MM.1S (cell line): Measurements from ENCODE around the gene TNFRSF1A.

Experiments
- DNase-seq: peaks from one replicate; pipeline ENCODE4 v3.0.0-alpha.2; 2015
- H2AFZ ChIP-seq: fragments of 300-600 bp; sonication (generic); 2 replicates; pipeline ENCODE4 v1.6.0; 2016; ENCODE audit warnings: antibody characterized with exemption, low read length
- H3F3A ChIP-seq: fragments of 300-600 bp; sonication (generic); 2 replicates; pipeline ENCODE4 v1.6.1; 2016; ENCODE audit warnings: mild to moderate bottlenecking, antibody characterized with exemption, low read length, moderate library complexity, mixed read lengths; ENCODE audit not compliant: insufficient read depth
- H3K27ac ChIP-seq: fragments of 300-600 bp; sonication (generic); 2 replicates; pipeline ENCODE4 v1.5.1; 2016; ENCODE audit warnings: mild to moderate bottlenecking, low read length
- H3K27me3 ChIP-seq: fragments of 300-600 bp; sonication (generic); replicated peaks from 2 replicates; pipeline ENCODE4 v1.6.0; 2016; ENCODE audit warnings: low read length; ENCODE audit not compliant: insufficient read depth
- H3K36me3 ChIP-seq: fragments of 300-600 bp; sonication (generic); replicated peaks from 2 replicates; pipeline ENCODE4 v1.6.1; 2016; ENCODE audit warnings: mild to moderate bottlenecking, low read length, mixed read lengths; ENCODE audit not compliant: insufficient read depth
- H3K4me1 ChIP-seq: fragments of 300-600 bp; sonication (generic); 2 replicates; pipeline ENCODE4 v1.6.1; 2016; ENCODE audit warnings: low read length, mixed read lengths
- H3K4me2 ChIP-seq: fragments of 300-600 bp; sonication (generic); 2 replicates; pipeline ENCODE4 v1.6.0; 2016; ENCODE audit warnings: low read depth, low read length
- H3K4me3 ChIP-seq: fragments of 300-600 bp; sonication (generic); 2 replicates; pipeline ENCODE4 v1.5.1; 2016; ENCODE audit warnings: low read length, mixed read lengths
- H3K79me2 ChIP-seq: fragments of 300-600 bp; sonication (generic); 2 replicates; pipeline ENCODE4 v1.6.1; 2016; ENCODE audit warnings: mixed run types, low read length, mixed read lengths
- H3K9ac ChIP-seq: fragments of 300-600 bp; sonication (generic); 2 replicates; pipeline ENCODE4 v1.6.1; 2016; ENCODE audit warnings: low read length, mixed read lengths
- H3K9me2 ChIP-seq: fragments of 300-600 bp; sonication (generic); replicated peaks from 2 replicates; pipeline ENCODE4 v1.6.1; 2016; ENCODE audit warnings: mild to moderate bottlenecking, low read length, mixed read lengths; ENCODE audit not compliant: insufficient read depth
- H3K9me3 ChIP-seq: fragments of 300-600 bp; sonication (generic); replicated peaks from 2 replicates; pipeline ENCODE4 v1.6.1; 2016; ENCODE audit warnings: mild to moderate bottlenecking, low read length, mixed read lengths; ENCODE audit not compliant: insufficient read depth
- H4K20me1 ChIP-seq: fragments of 300-600 bp; sonication (generic); 2 replicates; pipeline ENCODE4 v1.6.1; 2016; ENCODE audit warnings: mild to moderate bottlenecking, low read length, moderate library complexity, mixed read lengths; ENCODE audit not compliant: insufficient read depth
- EZH2 ChIP-seq: fragments of 300-600 bp; sonication (generic); optimal IDR thresholded peaks from 2 replicates; pipeline ENCODE3; 2017; ENCODE audit warnings: low read depth, mild to moderate bottlenecking, antibody characterized with exemption, low read length, mixed read lengths
- EZH2phosphoT487 ChIP-seq: fragments of 300-600 bp; sonication (generic); IDR thresholded peaks from 2 replicates; pipeline ENCODE4 v1.6.1; 2018; ENCODE audit warnings: antibody characterized with exemption, low read length
- TF ChIP-seq, protein P1 (sequence below): fragments of 300-600 bp; sonication (generic); IDR thresholded peaks from 2 replicates; pipeline ENCODE4 v1.5.1; 2016; ENCODE audit warnings: antibody characterized with exemption, low read length, mixed read lengths

The TNFRSF1A gene

DNA sequence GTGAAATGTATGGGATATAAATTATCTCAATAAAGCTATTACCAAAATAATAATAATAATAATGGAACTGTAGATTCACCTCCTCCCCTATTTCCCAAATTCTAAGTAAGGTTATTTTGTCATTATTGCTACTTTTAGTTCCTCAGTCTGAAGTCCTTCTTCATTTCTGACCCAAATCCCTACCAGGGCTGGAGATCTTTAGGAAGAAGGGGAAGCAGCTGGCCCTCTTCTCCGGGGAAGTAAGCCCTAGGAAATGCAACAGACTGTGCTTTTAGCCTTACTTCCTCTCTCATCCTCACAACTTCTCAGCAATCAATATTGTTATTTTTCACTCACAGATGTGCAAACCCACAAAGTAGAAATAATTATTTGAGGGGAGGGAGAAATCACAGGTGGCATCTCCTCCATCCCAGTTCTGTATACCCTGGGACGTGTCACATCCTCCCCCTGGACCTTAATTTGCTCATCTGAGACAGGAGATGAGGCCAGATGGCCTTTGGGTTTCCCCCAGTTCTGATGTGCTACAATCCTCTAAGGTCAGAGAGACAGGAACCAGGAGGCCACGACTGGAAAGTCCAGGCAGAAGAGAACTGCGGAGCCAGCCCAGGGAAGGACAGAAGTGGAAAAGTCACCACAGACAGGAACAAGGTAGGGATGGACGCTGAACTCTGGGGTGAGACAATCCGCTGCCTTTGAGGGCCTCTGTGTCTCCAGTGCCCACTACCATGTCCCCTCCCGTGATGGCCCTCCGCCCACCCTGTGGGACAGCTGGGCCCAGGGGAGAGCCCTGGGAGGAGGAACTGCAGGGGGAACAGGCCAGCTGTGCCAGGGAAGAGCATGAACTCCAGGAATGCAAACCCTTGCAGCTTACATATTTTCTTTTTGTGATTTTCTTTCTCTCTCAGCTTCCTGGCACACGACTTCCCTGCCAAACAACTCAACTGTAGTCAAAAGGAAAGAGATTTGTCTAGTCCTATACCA lies 10.6 kb upstream of the TNFRSF1A start:
- Histone ChIP-seq H3K9me2 (no peaks in the 10 kb centered on the region), H3K27ac (no peak overlapping the region), H3F3A (no peaks in the 10 kb centered on the region), H3K9ac (no peak overlapping the region), H3K4me1 (peaks cover 15% of the 10 kb centered on the region), H3K36me3 (no peaks in the 10 kb centered on the region), H3K9me3 (no peaks in the 10 kb centered on the region), H2AFZ (0 out of 2 replicates have a peak overlapping the region, but pooled peaks have one; percentile 12), H4K20me1 (no peaks in the 10 kb centered on the region), H3K4me3 (no peak overlapping the region), H3K4me2 (no peak overlapping the region), H3K79me2 (no peaks in the 10 kb centered on the region), H3K27me3 (no peaks in the 10 kb centered on the region)
- TF ChIP-seq EZH2: no peak
- TF ChIP-seq, protein P1, sequence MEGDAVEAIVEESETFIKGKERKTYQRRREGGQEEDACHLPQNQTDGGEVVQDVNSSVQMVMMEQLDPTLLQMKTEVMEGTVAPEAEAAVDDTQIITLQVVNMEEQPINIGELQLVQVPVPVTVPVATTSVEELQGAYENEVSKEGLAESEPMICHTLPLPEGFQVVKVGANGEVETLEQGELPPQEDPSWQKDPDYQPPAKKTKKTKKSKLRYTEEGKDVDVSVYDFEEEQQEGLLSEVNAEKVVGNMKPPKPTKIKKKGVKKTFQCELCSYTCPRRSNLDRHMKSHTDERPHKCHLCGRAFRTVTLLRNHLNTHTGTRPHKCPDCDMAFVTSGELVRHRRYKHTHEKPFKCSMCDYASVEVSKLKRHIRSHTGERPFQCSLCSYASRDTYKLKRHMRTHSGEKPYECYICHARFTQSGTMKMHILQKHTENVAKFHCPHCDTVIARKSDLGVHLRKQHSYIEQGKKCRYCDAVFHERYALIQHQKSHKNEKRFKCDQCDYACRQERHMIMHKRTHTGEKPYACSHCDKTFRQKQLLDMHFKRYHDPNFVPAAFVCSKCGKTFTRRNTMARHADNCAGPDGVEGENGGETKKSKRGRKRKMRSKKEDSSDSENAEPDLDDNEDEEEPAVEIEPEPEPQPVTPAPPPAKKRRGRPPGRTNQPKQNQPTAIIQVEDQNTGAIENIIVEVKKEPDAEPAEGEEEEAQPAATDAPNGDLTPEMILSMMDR: no peak
- no peak for TF ChIP-seq EZH2phosphoT487
- DNase-seq: no peak

DNA sequence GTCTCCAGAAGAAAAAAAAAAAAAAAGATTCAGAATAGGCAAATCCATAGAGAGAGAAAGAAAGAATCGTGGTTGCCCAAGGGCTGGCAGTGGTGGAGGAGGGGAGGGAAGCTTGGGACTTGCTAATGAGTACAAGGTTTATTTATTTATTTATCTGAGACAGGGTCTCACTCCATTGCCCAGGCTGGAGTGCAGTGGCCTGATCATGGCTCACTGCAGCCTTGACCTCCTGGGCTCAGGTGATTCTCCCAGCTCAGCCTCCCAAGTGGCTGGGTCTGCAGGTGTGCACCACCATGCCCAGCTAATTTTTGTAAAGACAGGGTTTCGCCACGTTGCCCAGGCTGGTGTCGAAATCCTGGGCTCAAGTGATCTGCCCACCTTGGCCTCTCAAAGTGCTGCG lies 9.7 kb upstream of the TNFRSF1A start:
- Histone ChIP-seq H2AFZ (no peak overlapping the region), H3K9me2 (no peaks in the 10 kb centered on the region), H3K9me3 (no peaks in the 10 kb centered on the region), H3K27me3 (no peaks in the 10 kb centered on the region), H3K4me1 (peaks cover 12% of the 10 kb centered on the region), H3K27ac (no peak overlapping the region), H3K79me2 (no peaks in the 10 kb centered on the region), H3K9ac (no peak overlapping the region), H3K4me3 (no peak overlapping the region), H3F3A (no peaks in the 10 kb centered on the region), H4K20me1 (no peaks in the 10 kb centered on the region), H3K36me3 (no peaks in the 10 kb centered on the region), H3K4me2 (no peak overlapping the region)
- DNase-seq: no peak
- TF ChIP-seq EZH2: no peak

DNA sequence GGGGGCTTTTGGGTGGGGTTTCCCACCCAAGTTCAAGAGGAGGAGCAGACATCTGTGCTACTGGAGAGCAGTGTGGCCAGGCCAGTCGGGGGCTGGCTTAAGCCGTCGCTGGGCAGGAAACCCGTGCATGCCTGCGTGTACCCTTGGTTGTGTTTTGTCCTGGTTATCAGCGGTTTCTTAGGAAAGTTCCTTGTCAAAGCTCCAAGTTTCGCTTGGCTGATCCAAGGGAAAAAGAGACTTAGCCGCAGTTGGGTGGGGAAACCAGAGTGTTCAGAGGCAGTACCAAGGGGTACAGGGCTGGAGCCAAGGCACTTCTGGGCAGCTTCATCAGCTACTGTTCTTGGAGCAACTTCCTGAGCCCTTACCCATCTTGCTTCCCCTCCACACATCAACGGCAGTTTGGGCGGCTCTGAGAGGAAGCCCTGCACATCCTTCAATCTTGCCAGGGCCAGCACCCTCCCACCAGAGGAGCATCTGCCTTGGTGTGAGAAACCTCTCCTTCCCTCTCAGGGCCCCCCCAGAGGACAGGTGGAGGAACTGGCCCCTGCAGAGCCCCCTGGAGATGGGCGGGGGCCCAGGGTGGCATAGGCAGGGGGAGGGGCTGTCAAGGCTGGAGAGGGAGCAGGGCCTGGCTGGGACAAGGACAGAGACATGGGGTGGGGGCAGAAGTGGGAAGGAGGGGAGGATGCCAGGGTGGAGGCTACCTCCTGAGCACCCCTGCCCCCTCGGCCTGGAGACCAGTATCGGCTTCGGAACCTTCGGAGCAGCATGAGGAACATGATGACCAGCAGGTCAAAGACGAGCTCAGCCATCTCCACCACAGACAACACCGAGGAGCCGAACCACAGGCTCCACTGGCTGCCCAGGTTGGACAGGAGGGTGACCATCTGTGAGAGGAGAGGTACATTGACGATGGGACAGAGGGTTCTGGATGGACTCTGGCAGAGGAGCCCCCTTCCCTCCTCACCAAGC lies 5.8 kb upstream of the TNFRSF1A start:
- Histone ChIP-seq H3K4me1 (peaks cover 17% of the 10 kb centered on the region), H3K36me3 (no peaks in the 10 kb centered on the region), H3K79me2 (peaks cover 2% of the 10 kb centered on the region), H3K9me3 (no peaks in the 10 kb centered on the region), H2AFZ (no peak overlapping the region), H3K27ac (no peak overlapping the region), H3K9me2 (no peaks in the 10 kb centered on the region), H3K27me3 (no peaks in the 10 kb centered on the region), H4K20me1 (no peaks in the 10 kb centered on the region), H3F3A (no peaks in the 10 kb centered on the region), H3K9ac (no peak overlapping the region), H3K4me3 (no peak overlapping the region), H3K4me2 (no peak overlapping the region)
- TF ChIP-seq, protein P1: no peak
- TF ChIP-seq EZH2phosphoT487 (no peak), EZH2 (no peak)
- no peak for DNase-seq
